ENCODE measurements around the gene GADD45GIP1. TPM values are rescaled to one million over a fixed set of nuclear protein-coding genes. Genes with fewer than 3 reads are reported as not detected.

GADD45GIP1 gene
- total and polyA plus RNA-seq, 10 of the 15 experiments (the other 5 are each of a cell fraction or from before 2014, with no cell fraction given): 5.1 to 136 (median 30.1) TPM

DNA sequence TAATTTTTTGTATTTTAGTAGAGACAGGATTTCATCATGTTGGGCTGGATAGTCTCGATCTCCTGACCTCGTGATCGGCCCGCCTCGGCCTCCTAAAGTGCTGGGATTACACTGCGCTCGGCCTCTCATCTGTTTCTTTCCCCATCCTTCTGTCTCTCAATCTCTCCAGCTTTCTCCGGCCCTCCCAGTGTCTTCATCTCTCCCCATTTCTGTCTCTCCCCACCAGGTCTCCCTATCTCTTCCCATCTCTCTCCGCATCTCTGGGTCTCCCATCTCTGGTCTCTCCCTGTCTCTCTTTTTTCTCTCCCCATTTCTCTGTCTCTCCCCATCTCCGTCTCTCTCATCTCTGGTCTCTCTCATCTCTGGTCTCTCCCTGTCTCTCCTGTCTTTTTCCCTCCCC is 26.1 kb upstream of the GADD45GIP1 start (continued):
- TF ChIP-seq, protein P1, sequence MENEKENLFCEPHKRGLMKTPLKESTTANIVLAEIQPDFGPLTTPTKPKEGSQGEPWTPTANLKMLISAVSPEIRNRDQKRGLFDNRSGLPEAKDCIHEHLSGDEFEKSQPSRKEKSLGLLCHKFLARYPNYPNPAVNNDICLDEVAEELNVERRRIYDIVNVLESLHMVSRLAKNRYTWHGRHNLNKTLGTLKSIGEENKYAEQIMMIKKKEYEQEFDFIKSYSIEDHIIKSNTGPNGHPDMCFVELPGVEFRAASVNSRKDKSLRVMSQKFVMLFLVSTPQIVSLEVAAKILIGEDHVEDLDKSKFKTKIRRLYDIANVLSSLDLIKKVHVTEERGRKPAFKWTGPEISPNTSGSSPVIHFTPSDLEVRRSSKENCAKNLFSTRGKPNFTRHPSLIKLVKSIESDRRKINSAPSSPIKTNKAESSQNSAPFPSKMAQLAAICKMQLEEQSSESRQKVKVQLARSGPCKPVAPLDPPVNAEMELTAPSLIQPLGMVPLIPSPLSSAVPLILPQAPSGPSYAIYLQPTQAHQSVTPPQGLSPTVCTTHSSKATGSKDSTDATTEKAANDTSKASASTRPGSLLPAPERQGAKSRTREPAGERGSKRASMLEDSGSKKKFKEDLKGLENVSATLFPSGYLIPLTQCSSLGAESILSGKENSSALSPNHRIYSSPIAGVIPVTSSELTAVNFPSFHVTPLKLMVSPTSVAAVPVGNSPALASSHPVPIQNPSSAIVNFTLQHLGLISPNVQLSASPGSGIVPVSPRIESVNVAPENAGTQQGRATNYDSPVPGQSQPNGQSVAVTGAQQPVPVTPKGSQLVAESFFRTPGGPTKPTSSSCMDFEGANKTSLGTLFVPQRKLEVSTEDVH (IDR thresholded peaks at IDR 0.05; ENCODE audit: low read depth, partially characterized antibody): no peak
- no peak for TF ChIP-seq SREBF1 (IDR thresholded peaks at IDR 0.05; ENCODE audit: low read length)
- no peak for TF ChIP-seq PAX5 (IDR thresholded peaks at IDR 0.05; ENCODE audit: borderline replicate concordance, low read depth, low read length)
- TF ChIP-seq BRCA1 (IDR thresholded peaks at IDR 0.05; ENCODE audit: low read depth, low read length): no peak
- no peak for TF ChIP-seq SMC3 (IDR thresholded peaks at IDR 0.05; ENCODE audit: borderline replicate concordance, low read length)
- no peak for TF ChIP-seq CHD1 (IDR thresholded peaks at IDR 0.05; ENCODE audit: low read depth, low read length)
- no peak for TF ChIP-seq CREM (IDR thresholded peaks at IDR 0.05; ENCODE audit: low read depth)
- TF ChIP-seq, protein P2, sequence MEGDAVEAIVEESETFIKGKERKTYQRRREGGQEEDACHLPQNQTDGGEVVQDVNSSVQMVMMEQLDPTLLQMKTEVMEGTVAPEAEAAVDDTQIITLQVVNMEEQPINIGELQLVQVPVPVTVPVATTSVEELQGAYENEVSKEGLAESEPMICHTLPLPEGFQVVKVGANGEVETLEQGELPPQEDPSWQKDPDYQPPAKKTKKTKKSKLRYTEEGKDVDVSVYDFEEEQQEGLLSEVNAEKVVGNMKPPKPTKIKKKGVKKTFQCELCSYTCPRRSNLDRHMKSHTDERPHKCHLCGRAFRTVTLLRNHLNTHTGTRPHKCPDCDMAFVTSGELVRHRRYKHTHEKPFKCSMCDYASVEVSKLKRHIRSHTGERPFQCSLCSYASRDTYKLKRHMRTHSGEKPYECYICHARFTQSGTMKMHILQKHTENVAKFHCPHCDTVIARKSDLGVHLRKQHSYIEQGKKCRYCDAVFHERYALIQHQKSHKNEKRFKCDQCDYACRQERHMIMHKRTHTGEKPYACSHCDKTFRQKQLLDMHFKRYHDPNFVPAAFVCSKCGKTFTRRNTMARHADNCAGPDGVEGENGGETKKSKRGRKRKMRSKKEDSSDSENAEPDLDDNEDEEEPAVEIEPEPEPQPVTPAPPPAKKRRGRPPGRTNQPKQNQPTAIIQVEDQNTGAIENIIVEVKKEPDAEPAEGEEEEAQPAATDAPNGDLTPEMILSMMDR (IDR thresholded peaks at IDR 0.05 in 2 of 3, conservative IDR thresholded peaks at IDR 0.05 in 1 of 3; ENCODE audit: control insufficient read depth in 2 of 3, extremely low read depth in 1 of 3, insufficient read depth in 1 of 3, low read depth in 3 of 3, low read length in 3 of 3): no peak
- TF ChIP-seq NFYB (IDR thresholded peaks at IDR 0.05; ENCODE audit: insufficient read depth, low read depth, low read length): no peak
- no peak for TF ChIP-seq NFYA (IDR thresholded peaks at IDR 0.05; ENCODE audit: borderline replicate concordance, low read depth, low read length)
- TF ChIP-seq, protein P3, sequence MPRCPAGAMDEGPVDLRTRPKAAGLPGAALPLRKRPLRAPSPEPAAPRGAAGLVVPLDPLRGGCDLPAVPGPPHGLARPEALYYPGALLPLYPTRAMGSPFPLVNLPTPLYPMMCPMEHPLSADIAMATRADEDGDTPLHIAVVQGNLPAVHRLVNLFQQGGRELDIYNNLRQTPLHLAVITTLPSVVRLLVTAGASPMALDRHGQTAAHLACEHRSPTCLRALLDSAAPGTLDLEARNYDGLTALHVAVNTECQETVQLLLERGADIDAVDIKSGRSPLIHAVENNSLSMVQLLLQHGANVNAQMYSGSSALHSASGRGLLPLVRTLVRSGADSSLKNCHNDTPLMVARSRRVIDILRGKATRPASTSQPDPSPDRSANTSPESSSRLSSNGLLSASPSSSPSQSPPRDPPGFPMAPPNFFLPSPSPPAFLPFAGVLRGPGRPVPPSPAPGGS (IDR thresholded peaks at IDR 0.05; ENCODE audit: borderline replicate concordance, insufficient read depth, low read depth, low read length, poor library complexity, severe bottlenecking): no peak
- no peak for TF ChIP-seq PAX8 (IDR thresholded peaks at IDR 0.05)
- no peak for TF ChIP-seq CEBPB (IDR thresholded peaks at IDR 0.05; ENCODE audit: borderline replicate concordance in 1 of 2, low read depth in 2 of 2, low read length in 2 of 2)
